Erythroblast (primary cell): ENCODE measurements around the gene PRDM15.

Experiments
- GATA1 ChIP-seq: IDR thresholded peaks from 2 replicates; pipeline ENCODE4 v1.6.1; 2011; ENCODE audit warnings: low read depth, mild to moderate bottlenecking, control low read depth, low read length, moderate library complexity
- POLR2A ChIP-seq: IDR thresholded peaks from 2 replicates; pipeline ENCODE4 v1.6.1; 2011; ENCODE audit warnings: mild to moderate bottlenecking, low read length

DNA sequence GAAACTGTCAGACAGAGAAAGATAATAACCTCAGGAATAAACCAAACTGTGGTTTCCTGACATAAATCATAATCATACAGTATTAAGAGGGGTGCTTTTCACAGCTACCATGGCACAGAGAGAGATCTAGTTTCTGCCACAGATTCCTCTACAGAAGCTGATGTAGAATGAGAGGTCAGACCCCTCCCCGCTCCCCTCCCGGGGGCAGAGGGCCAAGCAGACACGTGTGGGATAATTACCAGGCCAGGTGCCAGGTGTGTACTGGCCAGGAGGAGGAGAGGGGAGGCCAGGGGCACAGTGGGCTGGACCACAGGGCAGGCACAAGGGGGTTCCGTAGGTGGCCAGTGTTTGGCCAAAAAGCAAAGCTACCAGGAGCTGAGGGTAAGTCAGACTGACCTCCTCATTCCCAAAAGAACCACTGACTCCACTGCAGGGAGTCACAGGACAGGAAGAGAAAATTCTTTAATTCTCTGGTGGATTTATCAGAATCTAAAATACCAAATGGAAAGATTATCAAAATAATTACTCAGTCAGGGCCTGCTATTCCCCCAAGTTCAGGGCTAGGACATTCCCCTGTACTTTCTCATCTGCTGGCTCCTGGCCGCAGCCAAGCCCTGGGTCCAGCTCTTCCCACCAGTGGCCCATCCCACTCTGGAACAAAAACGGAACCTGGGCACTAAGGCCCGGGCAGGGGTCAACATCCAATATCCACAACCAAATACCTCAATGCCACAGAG, 44.7 kb upstream of the PRDM15 start:
- TF ChIP-seq POLR2A (no peak), GATA1 (no peak)
